Liver (tissue), 9 donors: Measurements from ENCODE around the gene TBC1D22B. TPM values are rescaled to one million over a fixed set of nuclear protein-coding genes. Genes with fewer than 3 reads are reported as not detected.

Experiments used
- DNase-seq: peaks from one replicate; pipeline ENCODE4 v3.0.0-alpha.2; 2017; ENCODE audit warnings: low spot score
- H3K27ac ChIP-seq, 2 donors: one replicate each; pipeline ENCODE4 v1.7.0; 2013; ENCODE audit warnings: inconsistent platforms in 2 of 2, low read length in 2 of 2, control low read depth in 1 of 2, low read depth in 1 of 2, mild to moderate bottlenecking in 1 of 2
- H3K27me3 ChIP-seq, 4 donors: one replicate each; pipeline versions ENCODE4 v1.6.1 to v1.7.0; 2013; ENCODE audit warnings: low read length in 3 of 4, inconsistent platforms in 1 of 4, mild to moderate bottlenecking in 1 of 4, moderate library complexity in 1 of 4; ENCODE audit not compliant: control insufficient read depth in 4 of 4, insufficient read depth in 4 of 4
- H3K36me3 ChIP-seq, 4 donors: one replicate each; pipeline versions ENCODE4 v1.6.1 to v1.7.0; 2013; ENCODE audit warnings: low read length in 3 of 4, mild to moderate bottlenecking in 3 of 4, low read depth in 1 of 4, moderate library complexity in 1 of 4; ENCODE audit not compliant: control insufficient read depth in 4 of 4, insufficient read depth in 3 of 4
- H3K4me1 ChIP-seq, 4 donors: one replicate each; pipeline versions ENCODE4 v1.6.1 to v1.7.0; 2013; ENCODE audit warnings: low read length in 3 of 4, mild to moderate bottlenecking in 3 of 4, moderate library complexity in 1 of 4; ENCODE audit not compliant: control insufficient read depth in 4 of 4, insufficient read depth in 4 of 4
- H3K4me3 ChIP-seq, 3 donors: one replicate each; pipeline versions ENCODE4 v1.6.1 to v1.7.0; 2013; ENCODE audit warnings: low read length in 3 of 3, control low read depth in 1 of 3, low read depth in 1 of 3, mild to moderate bottlenecking in 1 of 3
- H3K9ac ChIP-seq, 2 donors: one replicate each; pipeline ENCODE4 v1.7.0; 2013; ENCODE audit warnings: low read length in 2 of 2, mild to moderate bottlenecking in 2 of 2, moderate library complexity in 2 of 2, control low read depth in 1 of 2, low read depth in 1 of 2
- H3K9me3 ChIP-seq, 4 donors: one replicate each; pipeline versions ENCODE4 v1.6.1 to v1.7.0; 2013; ENCODE audit warnings: low read length in 3 of 4; ENCODE audit not compliant: control insufficient read depth in 4 of 4
- EGR1 ChIP-seq, 2 donors: IDR thresholded peaks; 2 replicates each; pipeline ENCODE4 v1.6.1; 2016 to 2018; ENCODE audit warnings: antibody characterized with exemption in 2 of 2, low read depth in 2 of 2
- FOXA2 ChIP-seq: IDR thresholded peaks from 2 replicates; pipeline ENCODE4 v1.6.1; 2016; ENCODE audit warnings: antibody characterized with exemption
- GABPA ChIP-seq, 2 donors: IDR thresholded peaks in 1 of 2; conservative IDR thresholded peaks in 1 of 2; 2 replicates each; pipeline ENCODE4 v1.6.1; 2016; ENCODE audit warnings: antibody characterized with exemption in 2 of 2, mild to moderate bottlenecking in 1 of 2, moderate library complexity in 1 of 2
- HNF4A ChIP-seq, 2 donors: conservative IDR thresholded peaks; 2 replicates each; pipeline ENCODE4 v1.6.1; 2016; ENCODE audit warnings: antibody characterized with exemption in 2 of 2, mild to moderate bottlenecking in 2 of 2
- HNF4G ChIP-seq: IDR thresholded peaks from 2 replicates; pipeline ENCODE4 v1.6.1; 2016; ENCODE audit warnings: antibody characterized with exemption
- JUND ChIP-seq, 2 donors: IDR thresholded peaks; 2 replicates each; pipeline ENCODE4 v1.6.1; 2016; ENCODE audit warnings: antibody characterized with exemption in 2 of 2
- YY1 ChIP-seq: IDR thresholded peaks from 2 replicates; pipeline ENCODE4 v1.6.1; 2016; ENCODE audit warnings: antibody characterized with exemption, mild to moderate bottlenecking
- WGBS: extraction: QIAGEN DNeasy Blood & Tissue Kit; methylation state at CpG from one replicate; pipeline ENCODE4 v1.1.7; 2013; 5-methylcytosine and 5-hydroxymethylcytosine counted together
- polyA plus RNA-seq, 2 donors: library from polyadenylated mRNA; stranded (reverse) in 1 of 2; unstranded in 1 of 2; fragments of 200-250 nt in 1 of 2; fragments of >200 nt in 1 of 2; fragmentation: Nextera tagmentation in 1 of 2; extraction: Ambion mirVana in 1 of 2; gene quantifications; one replicate each; pipeline versions ENCODE4 v1.2.1 to v1.2.3, GENCODE V29; 2013 to 2015
- total RNA-seq, 2 donors: library from RNA; depleted of rRNA; stranded (reverse); fragments of >200 nt; gene quantifications; one replicate each; pipeline ENCODE4 v1.2.3, GENCODE V29; 2014
- TF ChIP-seq, protein P1 (sequence below): IDR thresholded peaks from 2 replicates; pipeline ENCODE4 v1.6.1; 2016; ENCODE audit warnings: antibody characterized with exemption
- TF ChIP-seq, protein P2 (sequence below): fragments of 150-350 bp; IDR thresholded peaks from 2 replicates; pipeline ENCODE4 v1.5.1; 2017; ENCODE audit warnings: improper control_type of control experiment, low read depth, low read length; ENCODE audit not compliant: missing input control
- TF ChIP-seq, protein P3 (sequence below): IDR thresholded peaks from 2 replicates; pipeline ENCODE4 v1.6.1; 2016; ENCODE audit warnings: antibody characterized with exemption
- donor health status: healthy.
- donor health status: healthy.
- donor health status: healthy.
- donor health status: healthy.
- donor health status: healthy.

Gene TBC1D22B
- total and polyA plus RNA-seq, 4 donors = 1.4 to 10.7 (median 1.9) TPM

DNA sequence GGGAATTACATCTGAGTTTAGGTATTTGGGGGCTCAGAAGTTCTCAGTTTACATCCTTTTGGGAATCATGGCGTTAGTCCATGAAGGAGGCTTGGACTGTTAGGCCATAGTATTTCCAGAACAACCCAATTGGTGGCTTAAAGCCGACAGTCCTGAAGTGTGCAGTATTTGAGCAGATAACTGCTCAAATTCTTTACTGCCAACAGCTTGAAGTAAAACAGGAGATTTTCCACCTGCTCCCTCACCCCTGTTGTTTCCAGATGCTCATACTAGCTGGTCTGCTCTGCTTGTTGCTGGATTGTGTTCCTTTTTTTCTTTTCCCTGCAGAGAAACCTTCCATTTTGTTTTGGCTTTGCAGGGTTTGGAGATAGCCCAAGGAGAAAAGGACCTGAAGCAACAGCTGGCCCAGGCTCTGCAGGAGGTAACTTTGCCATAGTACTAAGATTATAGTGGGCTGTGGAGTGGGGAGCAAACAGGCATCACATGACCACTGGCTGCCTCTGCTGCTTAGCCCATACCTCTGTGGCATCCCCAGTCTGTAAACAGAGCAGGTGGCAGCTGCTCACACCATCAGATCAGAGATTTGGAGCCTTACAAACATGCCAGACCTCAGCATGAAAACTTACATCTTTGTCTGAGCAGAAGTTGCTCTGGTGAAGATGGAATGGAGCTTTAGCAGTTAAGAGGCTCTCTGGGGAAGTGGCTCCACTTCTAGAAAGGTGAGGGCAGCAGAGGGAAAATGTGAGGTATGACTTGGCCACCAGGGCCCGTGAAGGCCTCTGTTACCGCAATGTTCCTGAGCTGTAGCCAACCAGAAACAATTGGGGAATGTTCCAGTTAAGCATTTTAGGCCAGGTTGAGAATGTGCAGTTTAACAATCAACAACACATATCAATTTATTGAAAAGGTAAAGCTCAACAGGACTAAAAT, 113.8 kb downstream of the TBC1D22B start:
- WGBS = 92% methylated on average over 4 of the region's 4 CpGs
- peaks cover 0 to 20% (median 9%) of the 10 kb centered on the region in 4 donors for H3K36me3 ChIP-seq
- no peak overlapping the region for H3K27ac ChIP-seq
- H3K9me3 ChIP-seq = no peaks in the 10 kb centered on the region
- H3K4me3 ChIP-seq = no peak overlapping the region
- peaks cover 0 to 6% (median 0%) of the 10 kb centered on the region in 4 donors for H3K4me1 ChIP-seq
- H3K9ac ChIP-seq = no peak overlapping the region
- no peaks in the 10 kb centered on the region for H3K27me3 ChIP-seq
- TF ChIP-seq, protein P1, sequence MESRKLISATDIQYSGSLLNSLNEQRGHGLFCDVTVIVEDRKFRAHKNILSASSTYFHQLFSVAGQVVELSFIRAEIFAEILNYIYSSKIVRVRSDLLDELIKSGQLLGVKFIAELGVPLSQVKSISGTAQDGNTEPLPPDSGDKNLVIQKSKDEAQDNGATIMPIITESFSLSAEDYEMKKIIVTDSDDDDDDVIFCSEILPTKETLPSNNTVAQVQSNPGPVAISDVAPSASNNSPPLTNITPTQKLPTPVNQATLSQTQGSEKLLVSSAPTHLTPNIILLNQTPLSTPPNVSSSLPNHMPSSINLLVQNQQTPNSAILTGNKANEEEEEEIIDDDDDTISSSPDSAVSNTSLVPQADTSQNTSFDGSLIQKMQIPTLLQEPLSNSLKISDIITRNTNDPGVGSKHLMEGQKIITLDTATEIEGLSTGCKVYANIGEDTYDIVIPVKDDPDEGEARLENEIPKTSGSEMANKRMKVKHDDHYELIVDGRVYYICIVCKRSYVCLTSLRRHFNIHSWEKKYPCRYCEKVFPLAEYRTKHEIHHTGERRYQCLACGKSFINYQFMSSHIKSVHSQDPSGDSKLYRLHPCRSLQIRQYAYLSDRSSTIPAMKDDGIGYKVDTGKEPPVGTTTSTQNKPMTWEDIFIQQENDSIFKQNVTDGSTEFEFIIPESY = no peak
- no peak for TF ChIP-seq HNF4G
- TF ChIP-seq GABPA (IDR thresholded peaks at IDR 0.05 in 1 of 2, conservative IDR thresholded peaks at IDR 0.05 in 1 of 2) = no peak
- no peak for TF ChIP-seq HNF4A (conservative IDR thresholded peaks at IDR 0.05)
- no peak for TF ChIP-seq YY1
- TF ChIP-seq, protein P2, sequence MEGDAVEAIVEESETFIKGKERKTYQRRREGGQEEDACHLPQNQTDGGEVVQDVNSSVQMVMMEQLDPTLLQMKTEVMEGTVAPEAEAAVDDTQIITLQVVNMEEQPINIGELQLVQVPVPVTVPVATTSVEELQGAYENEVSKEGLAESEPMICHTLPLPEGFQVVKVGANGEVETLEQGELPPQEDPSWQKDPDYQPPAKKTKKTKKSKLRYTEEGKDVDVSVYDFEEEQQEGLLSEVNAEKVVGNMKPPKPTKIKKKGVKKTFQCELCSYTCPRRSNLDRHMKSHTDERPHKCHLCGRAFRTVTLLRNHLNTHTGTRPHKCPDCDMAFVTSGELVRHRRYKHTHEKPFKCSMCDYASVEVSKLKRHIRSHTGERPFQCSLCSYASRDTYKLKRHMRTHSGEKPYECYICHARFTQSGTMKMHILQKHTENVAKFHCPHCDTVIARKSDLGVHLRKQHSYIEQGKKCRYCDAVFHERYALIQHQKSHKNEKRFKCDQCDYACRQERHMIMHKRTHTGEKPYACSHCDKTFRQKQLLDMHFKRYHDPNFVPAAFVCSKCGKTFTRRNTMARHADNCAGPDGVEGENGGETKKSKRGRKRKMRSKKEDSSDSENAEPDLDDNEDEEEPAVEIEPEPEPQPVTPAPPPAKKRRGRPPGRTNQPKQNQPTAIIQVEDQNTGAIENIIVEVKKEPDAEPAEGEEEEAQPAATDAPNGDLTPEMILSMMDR = no peak
- TF ChIP-seq, protein P3, sequence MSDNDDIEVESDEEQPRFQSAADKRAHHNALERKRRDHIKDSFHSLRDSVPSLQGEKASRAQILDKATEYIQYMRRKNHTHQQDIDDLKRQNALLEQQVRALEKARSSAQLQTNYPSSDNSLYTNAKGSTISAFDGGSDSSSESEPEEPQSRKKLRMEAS = no peak
- TF ChIP-seq EGR1 (IDR thresholded peaks at IDR 0.05; ENCODE audit: low read depth in 2 of 2) = no peak
- no peak for TF ChIP-seq JUND (IDR thresholded peaks at IDR 0.05)
- no peak for DNase-seq

DNA sequence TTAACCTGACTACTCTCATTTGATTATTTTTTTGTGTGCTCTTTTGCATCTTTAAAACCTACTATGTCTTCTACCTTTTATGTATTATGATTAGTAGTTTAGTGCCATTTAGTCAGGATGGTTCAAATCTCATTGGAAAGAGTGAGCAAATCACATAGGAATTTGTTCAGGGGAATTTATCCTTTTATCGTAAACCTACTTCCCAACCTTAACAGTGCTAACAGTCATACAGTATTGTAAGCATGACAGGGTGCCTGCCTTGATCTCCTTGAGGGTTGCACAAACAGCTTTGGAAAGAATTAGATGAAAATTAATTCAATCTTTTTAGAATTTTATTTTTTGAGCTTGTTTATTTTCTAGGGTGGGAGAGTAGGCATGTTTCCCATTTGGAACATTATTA, 114.5 kb downstream of the TBC1D22B start:
- no peak overlapping the region for H3K27ac ChIP-seq

More for the DNA sequence above, 114.5 kb downstream of the TBC1D22B start:
- no peak overlapping the region for H3K4me3 ChIP-seq
- H3K27me3 ChIP-seq = no peaks in the 10 kb centered on the region
- WGBS = 94% methylated on average over 1 of the region's 1 CpG
- peaks cover 0 to 6% (median 0%) of the 10 kb centered on the region in 4 donors for H3K4me1 ChIP-seq
- no peak for TF ChIP-seq HNF4A (conservative IDR thresholded peaks at IDR 0.05)
- no peak for TF ChIP-seq FOXA2
- TF ChIP-seq GABPA (IDR thresholded peaks at IDR 0.05 in 1 of 2, conservative IDR thresholded peaks at IDR 0.05 in 1 of 2) = no peak
- TF ChIP-seq, protein P1 = no peak
- no peak for TF ChIP-seq EGR1 (IDR thresholded peaks at IDR 0.05; ENCODE audit: low read depth in 2 of 2)
- peaks cover 0 to 20% (median 11%) of the 10 kb centered on the region in 4 donors for H3K36me3 ChIP-seq
- H3K9ac ChIP-seq = no peak overlapping the region
- no peaks in the 10 kb centered on the region for H3K9me3 ChIP-seq
- no peak for DNase-seq
